ENCODE measurements around the gene CTSD.

Gene CTSD

DNA sequence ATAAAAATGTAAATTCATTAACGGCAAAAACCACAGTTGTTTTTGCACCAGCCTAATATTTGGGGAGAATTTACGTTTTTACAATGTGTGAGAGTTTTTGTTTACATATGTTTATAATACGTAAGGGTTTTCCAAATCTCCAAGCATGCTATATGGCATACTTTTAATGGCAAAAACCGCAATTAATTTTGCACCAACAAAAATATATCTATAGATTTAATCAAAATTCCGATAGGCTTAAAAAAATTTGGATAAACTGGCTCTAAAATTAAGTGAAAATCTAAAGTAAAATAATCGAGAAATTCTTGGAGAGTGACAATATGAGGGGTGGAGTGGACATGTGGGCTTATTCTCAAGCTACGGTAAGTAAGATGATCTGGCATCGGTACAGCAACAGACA, 43.9 kb downstream of the CTSD start:
- DNase-seq: no peak

DNA sequence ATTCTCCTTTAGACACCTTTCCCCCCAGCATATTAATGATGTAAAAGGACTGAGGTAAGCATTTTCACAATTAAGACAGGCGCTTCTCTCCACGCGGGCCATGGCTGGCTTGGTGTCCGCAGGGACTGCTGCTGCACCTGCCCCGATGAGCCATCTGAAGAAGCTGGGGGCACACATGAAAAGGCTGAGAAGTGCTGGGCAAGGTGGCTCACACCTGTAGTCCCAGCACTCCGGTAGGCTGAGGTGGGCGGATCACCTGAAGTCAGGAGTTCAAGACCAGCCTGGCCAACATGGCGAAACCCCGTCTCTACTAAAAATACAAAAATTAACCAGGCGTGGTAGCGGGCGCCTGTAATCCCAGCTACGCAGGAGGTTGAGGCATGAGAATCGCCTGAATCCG, 45.4 kb downstream of the CTSD start:
- DNase-seq: no peak

DNA sequence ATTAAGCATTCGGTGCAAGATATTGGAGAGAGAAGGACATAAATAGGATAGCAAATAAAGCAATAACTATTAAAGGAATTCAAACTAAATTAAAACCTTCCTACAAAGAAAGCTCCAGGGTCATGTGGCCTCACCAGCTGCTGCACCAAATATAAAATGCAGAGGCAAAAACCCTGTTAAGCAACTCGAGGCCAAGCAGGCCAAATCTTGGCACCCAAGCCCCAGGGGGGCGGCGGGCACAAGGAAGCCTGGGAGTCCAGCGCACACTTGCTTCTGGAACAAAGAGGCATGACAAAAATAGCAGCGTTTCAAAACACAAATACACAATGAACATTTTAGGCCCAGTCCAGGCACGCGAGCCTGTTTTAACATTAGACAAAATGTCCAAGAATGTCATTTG, 46.0 kb downstream of the CTSD start:
- no peak for DNase-seq

DNA sequence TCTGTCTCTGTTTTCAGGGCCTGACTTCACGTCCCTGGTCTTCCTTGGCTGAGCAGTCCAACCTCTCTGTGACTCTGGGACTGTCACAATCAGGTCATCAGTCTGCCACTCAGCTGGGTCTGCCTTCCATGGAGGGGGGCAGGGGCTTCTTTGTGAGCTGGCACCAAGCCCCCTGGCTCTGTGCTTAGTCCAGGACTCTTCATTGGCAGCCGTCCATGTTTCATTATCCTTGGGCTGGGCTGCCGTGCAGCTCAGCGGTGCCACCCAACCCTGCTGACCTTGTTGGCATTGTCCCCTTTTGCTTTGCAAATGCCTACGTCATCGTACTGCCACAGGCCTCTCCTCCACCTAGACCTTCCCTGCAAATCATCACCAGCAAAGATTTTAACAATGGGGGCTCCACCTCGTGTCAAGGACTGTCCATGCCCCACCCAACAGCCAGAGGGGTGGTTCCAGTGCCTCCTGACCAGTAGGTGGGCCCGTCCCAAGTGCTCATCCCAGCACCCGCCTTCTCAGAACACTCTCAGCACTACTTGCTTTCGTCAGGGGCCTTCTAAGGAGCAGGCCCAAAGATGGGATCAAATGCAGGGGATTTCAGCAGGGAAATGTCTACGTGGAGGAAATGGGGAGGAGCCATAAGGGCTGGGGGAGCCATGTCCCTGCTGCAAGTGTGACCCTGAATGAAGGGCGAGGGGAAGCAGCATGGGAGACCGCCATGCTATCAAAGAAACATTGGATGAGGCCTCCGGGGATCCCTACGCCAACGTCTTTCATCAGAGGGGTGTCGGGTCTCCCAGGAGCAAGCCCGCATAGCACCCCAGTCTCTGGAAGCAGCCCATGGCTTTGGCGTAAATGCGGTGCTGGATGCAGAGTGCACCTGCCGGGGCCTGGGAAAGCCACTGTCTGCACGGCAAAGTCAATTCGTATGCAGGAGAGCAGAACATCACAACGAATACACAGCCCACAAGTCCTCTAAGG, 48.5 kb downstream of the CTSD start:
- no peak for DNase-seq

DNA sequence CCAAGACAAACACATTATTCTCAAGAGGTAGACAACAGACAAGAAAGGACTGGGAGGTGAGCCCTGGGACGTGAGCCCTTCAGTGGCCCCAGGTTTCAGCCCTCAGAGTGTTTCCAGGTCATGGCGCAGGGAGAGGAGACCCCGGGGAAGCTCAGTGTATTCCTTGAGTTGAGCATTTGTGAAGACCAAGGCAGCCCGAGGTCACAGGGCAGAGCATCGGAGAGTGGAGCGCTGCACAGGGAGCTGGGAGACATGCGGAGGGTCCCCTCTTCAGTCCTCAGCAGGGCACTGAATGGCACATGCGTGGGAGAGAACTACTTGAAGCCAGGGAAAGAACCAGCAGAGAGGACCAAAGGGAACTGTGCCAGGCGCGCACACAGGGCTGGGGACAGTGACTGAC, 55.0 kb downstream of the CTSD start:
- no peak for DNase-seq

DNA sequence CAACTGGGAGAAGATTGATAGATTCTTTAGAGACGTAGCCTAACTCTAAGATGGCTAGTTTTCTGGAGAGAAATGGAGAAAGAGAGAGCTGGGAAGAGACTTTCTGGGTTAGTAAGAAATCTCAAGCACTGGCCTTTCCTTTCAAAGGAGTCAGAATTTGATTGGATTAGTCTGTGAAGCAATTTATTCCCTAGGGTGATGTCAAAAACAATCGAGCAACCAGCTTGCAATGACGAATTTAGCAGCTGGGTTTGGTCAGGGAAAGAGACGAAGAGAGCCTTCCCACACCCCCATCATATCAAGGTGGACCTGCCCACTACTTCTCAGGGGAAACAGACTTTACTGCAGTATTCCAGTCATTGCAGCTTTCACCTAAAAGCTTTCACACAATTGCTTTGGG, 56.0 kb downstream of the CTSD start:
- no peak for DNase-seq

DNA sequence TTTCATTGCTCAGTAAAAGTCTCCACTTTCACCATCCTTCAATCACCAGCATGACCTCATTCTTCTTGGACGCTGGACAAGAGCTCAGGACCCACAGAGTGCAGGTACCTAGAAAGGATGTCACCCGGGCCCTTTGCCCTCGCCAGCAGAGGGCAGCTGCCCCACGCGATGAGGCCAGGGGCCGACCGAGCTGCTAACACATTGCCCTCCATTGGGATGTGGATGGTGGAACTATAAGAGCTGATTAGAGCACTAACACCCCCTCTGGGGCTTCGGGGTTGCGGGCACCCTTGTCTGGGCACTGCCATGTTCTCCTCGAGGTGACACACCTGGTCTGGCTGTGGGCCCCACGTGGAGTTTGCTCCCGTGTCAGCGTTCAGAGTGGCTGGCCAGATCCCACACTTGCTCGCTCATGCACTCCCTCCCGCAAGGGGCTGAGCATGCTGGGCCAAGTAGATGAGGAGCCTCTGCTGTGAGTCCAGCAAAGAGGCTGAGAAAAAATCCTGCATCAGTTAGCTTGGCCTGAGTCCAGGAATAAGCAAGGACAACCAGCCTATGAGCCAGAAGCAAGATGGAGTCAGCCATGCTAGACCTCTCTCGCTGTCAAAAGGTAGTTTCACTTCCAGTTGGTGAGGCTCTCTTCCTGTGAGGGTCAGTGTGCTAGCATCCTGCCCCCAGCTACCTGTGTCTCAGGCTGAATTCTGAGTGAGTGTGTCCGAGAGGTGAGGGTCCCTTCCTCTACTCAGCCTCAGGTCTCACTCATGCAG, 56.9 kb downstream of the CTSD start:
- no peak for DNase-seq

DNA sequence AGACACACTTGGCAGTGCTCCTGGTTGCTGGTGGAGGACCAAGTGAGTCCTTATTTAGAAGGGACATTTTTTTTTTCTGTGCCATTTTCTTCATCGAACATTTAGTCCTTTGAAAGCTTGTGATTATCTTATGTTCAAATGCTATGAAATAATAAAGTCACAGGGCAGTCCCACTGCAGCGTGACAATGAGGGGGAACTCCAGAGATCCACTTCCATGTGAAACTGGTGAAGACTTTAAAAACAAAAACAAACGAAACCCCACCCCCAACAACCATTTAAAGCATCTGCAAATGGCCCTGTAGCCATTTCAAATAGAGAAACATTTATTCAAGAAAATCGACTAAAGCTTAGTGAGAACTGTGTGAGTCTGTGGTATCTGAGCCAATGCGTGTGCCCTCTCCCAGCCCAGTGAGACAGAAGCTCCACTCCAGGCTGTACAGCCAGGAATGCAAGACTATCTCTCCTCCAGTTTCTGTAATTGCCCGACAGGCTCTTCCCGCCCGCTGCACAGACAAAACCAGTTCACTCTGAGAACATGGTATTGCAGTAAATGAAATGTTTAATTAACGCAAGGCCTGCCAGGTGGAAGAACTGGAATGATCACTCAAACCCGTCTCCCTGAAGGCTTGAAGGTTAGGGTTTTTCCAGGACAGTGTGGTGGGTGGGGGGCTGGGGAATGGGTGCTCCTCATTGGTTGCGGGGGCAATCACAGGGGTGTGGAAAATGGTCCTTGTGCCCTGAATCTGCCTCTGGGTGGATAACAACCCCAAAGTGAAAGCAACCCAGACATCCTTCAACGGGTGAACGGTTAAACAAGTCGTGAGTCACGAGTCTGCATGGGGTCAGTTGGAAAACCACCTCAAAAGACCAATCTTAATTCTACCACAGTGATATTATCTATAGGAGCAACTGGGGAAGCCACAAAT, 58.3 kb downstream of the CTSD start:
- DNase-seq: no peak

DNA sequence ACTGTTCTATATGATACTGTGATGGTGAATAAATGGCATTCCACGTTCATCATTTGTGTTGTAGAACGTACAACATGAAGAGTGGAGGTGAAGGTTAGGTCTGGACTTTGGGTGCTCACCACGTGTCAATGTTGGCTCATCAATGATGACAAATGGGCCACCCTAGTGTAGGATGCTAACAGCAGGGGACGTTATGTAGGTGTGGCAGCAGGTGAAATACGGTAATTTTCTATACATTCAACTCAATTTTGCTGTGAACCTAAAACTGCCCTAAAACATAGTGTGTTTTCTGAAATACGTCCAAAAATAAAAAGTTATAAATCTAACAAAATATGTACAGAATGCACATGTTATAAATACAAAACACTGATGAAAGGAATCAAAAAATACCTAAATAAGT, 60.6 kb downstream of the CTSD start:
- DNase-seq: no peak
